ENCODE data around the gene RPLP1.

RPLP1 gene

DNA sequence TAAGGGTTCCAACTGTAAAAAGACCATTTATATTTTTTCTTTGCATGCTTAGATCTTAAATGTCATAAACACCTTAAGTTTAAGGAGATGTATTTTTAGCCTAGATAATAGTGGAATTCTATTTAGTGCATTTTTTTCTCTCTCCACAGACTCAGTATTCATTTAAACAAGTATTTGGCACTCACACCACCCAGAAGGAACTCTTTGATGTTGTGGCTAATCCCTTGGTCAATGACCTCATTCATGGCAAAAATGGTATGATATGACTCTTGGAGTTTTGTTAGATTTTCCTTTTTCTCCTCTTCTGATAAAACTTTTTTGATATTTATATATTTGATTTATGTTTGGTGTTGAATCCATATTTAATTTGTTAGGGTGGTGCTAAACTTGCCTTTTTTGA, 31.1 kb upstream of the RPLP1 start:
- Histone ChIP-seq H3K27me3 (ENCODE audit: insufficient read depth, poor library complexity, severe bottlenecking) (no peaks in the 10 kb centered on the region), H3K27ac (replicated peaks) (no peak overlapping the region), H3K4me3 (replicated peaks; ENCODE audit: insufficient read depth, low read length) (no peak overlapping the region)
- TF ChIP-seq SPI1 (IDR thresholded peaks at IDR 0.05; ENCODE audit: borderline replicate concordance, low read depth) (no peak), POLR2AphosphoS5 (IDR thresholded peaks at IDR 0.05; ENCODE audit: low read depth) (no peak), REST (IDR thresholded peaks at IDR 0.05; ENCODE audit: insufficient replicate concordance, low read depth) (no peak), GABPA (IDR thresholded peaks at IDR 0.05; ENCODE audit: low read depth) (no peak)
- TF ChIP-seq, protein P1, sequence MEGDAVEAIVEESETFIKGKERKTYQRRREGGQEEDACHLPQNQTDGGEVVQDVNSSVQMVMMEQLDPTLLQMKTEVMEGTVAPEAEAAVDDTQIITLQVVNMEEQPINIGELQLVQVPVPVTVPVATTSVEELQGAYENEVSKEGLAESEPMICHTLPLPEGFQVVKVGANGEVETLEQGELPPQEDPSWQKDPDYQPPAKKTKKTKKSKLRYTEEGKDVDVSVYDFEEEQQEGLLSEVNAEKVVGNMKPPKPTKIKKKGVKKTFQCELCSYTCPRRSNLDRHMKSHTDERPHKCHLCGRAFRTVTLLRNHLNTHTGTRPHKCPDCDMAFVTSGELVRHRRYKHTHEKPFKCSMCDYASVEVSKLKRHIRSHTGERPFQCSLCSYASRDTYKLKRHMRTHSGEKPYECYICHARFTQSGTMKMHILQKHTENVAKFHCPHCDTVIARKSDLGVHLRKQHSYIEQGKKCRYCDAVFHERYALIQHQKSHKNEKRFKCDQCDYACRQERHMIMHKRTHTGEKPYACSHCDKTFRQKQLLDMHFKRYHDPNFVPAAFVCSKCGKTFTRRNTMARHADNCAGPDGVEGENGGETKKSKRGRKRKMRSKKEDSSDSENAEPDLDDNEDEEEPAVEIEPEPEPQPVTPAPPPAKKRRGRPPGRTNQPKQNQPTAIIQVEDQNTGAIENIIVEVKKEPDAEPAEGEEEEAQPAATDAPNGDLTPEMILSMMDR (IDR thresholded peaks at IDR 0.05; ENCODE audit: insufficient read depth, low read length) = no peak
- DNase-seq (ENCODE audit: low read depth in 1 of 2, low spot score in 1 of 2) = no peak

GRCh38 chr15:69422336-69422895, 30.2 kb upstream of the RPLP1 start:
- Histone ChIP-seq H3K27me3 (ENCODE audit: insufficient read depth, poor library complexity, severe bottlenecking) (no peaks in the 10 kb centered on the region), H3K27ac (replicated peaks) (no peak overlapping the region), H3K4me3 (replicated peaks; ENCODE audit: insufficient read depth, low read length) (no peak overlapping the region)
- no peak for DNase-seq (ENCODE audit: low read depth in 1 of 2, low spot score in 1 of 2)
- no peak for TF ChIP-seq POLR2AphosphoS5 (IDR thresholded peaks at IDR 0.05; ENCODE audit: low read depth)
- no peak for TF ChIP-seq SPI1 (IDR thresholded peaks at IDR 0.05; ENCODE audit: borderline replicate concordance, low read depth)
- TF ChIP-seq REST (IDR thresholded peaks at IDR 0.05; ENCODE audit: insufficient replicate concordance, low read depth) = no peak
- TF ChIP-seq GABPA (IDR thresholded peaks at IDR 0.05; ENCODE audit: low read depth) = no peak
- TF ChIP-seq, protein P1 (IDR thresholded peaks at IDR 0.05; ENCODE audit: insufficient read depth, low read length) = no peak

GRCh38 chr15:69424001-69424400, 28.6 kb upstream of the RPLP1 start:
- no peak for DNase-seq (ENCODE audit: low read depth in 1 of 2, low spot score in 1 of 2)
- TF ChIP-seq, protein P1 (IDR thresholded peaks at IDR 0.05; ENCODE audit: insufficient read depth, low read length) = no peak
- TF ChIP-seq SPI1 (IDR thresholded peaks at IDR 0.05; ENCODE audit: borderline replicate concordance, low read depth) (no peak), GABPA (IDR thresholded peaks at IDR 0.05; ENCODE audit: low read depth) (no peak), REST (IDR thresholded peaks at IDR 0.05; ENCODE audit: insufficient replicate concordance, low read depth) (no peak)
- Histone ChIP-seq H3K4me3 (replicated peaks; ENCODE audit: insufficient read depth, low read length) (no peak overlapping the region), H3K27me3 (ENCODE audit: insufficient read depth, poor library complexity, severe bottlenecking) (no peaks in the 10 kb centered on the region), H3K27ac (replicated peaks) (no peak overlapping the region)
